SK-N-SH treated with all-trans-retinoic acid at 6 μM for 48 hours (cell line): ENCODE data around the gene HLCS.

Source experiments
- ARNTL ChIP-seq: fragments of 450-650 bp; formaldehyde crosslinking; IDR thresholded peaks from 2 replicates; pipeline ENCODE4 v1.5.0; 2020; ENCODE audit warnings: low read depth, mild to moderate bottlenecking, moderate library complexity, borderline replicate concordance
- BACH2 ChIP-seq: fragments of 250-450 bp; sonication (Bioruptor Pico); IDR thresholded peaks from 2 replicates; pipeline ENCODE4 v1.9.0; 2021; ENCODE audit warnings: mild to moderate bottlenecking, borderline replicate concordance
- CREB5 ChIP-seq: fragments of 250-450 bp; sonication (Bioruptor Pico); IDR thresholded peaks from 2 replicates; pipeline ENCODE4 v1.5.1; 2020; ENCODE audit warnings: low read depth, mild to moderate bottlenecking, moderate library complexity
- ISL1 ChIP-seq: fragments of 250-450 bp; sonication (Bioruptor Pico); IDR thresholded peaks from 2 replicates; pipeline ENCODE4 v2.1.2; 2022; ENCODE audit warnings: mild to moderate bottlenecking, moderate library complexity
- OSR1 ChIP-seq: fragments of 250-450 bp; sonication (Bioruptor Pico); IDR thresholded peaks from 2 replicates; pipeline ENCODE4 v1.8.0; 2022; ENCODE audit warnings: moderate library complexity, mild to moderate bottlenecking, inconsistent platforms
- PPARA ChIP-seq: fragments of 250-450 bp; sonication (Bioruptor Pico); IDR thresholded peaks from 2 replicates; pipeline ENCODE4 v1.5.0; 2020; ENCODE audit warnings: mild to moderate bottlenecking, borderline replicate concordance
- SNAI2 ChIP-seq: fragments of 250-450 bp; sonication (Bioruptor Pico); IDR thresholded peaks from 2 replicates; pipeline ENCODE4 v1.5.0; 2020; ENCODE audit warnings: mild to moderate bottlenecking, moderate library complexity
- TCF4 ChIP-seq: fragments of 250-450 bp; sonication (Bioruptor Pico); IDR thresholded peaks from 2 replicates; pipeline ENCODE4 v1.8.0; 2021; ENCODE audit warnings: mild to moderate bottlenecking, moderate library complexity, borderline replicate concordance
- TOX ChIP-seq: fragments of 250-450 bp; sonication (Bioruptor Pico); IDR thresholded peaks from 2 replicates; pipeline ENCODE4 v1.8.0; 2021; ENCODE audit warnings: mild to moderate bottlenecking, moderate library complexity, borderline replicate concordance
- ZFP3 ChIP-seq: fragments of 250-450 bp; sonication (Bioruptor Pico); IDR thresholded peaks from 2 replicates; pipeline ENCODE4 v1.5.0; 2020; ENCODE audit warnings: mild to moderate bottlenecking, moderate library complexity
- ZNF8 ChIP-seq: fragments of 450-650 bp; formaldehyde crosslinking; IDR thresholded peaks from 2 replicates; pipeline ENCODE4 v1.5.0; 2020; ENCODE audit warnings: mild to moderate bottlenecking, moderate library complexity

- TF ChIP-seq OSR1 (CRISPR knock-in tag) (no peak), TCF4 (CRISPR knock-in tag) (no peak), CREB5 (CRISPR knock-in tag) (no peak), BACH2 (CRISPR knock-in tag) (no peak), ZNF8 (CRISPR knock-in tag) (no peak), ZFP3 (CRISPR knock-in tag) (no peak), ISL1 (CRISPR knock-in tag) (no peak), TOX (no peak), PPARA (CRISPR knock-in tag) (no peak), ARNTL (CRISPR knock-in tag) (no peak), SNAI2 (CRISPR knock-in tag) (no peak)
Observed at GRCh38 chr21:36747041-36747814, 219.2 kb downstream of the HLCS start.
